Pancreas (tissue), 10 donors: ENCODE results near the gene ZNF831. TPM values are rescaled to one million over a fixed set of nuclear protein-coding genes. Genes with fewer than 3 reads are reported as not detected.

Source experiments
- ATAC-seq, 4 donors: fragments of 200-7000 bp; cut with Tn5 transposase; one replicate each; pipeline versions ENCODE4 v1.8.0 to v1.9.1; 2020; ENCODE audit warnings: mild to moderate bottlenecking in 4 of 4, moderate library complexity in 4 of 4
- DNase-seq, 6 donors: peaks; one replicate each; pipeline ENCODE4 v3.0.0-alpha.2; 2020
- FAIRE-seq: peaks from 2 replicates; lab custom pipeline; 2012; peaks lifted over from hg19 to GRCh38; lab: Jason Lieb, UNC
- H3K27ac ChIP-seq, 4 donors: fragments of 200-600 bp; sonication (generic); 1 replicate in 3 of 4; 2 replicates in 1 of 4; pipeline versions ENCODE4 v1.5.0 to v1.8.0; 2020
- H3K27me3 ChIP-seq, 4 donors: fragments of 200-600 bp; one replicate each; pipeline ENCODE4 v1.8.0; 2021
- H3K36me3 ChIP-seq, 3 donors: fragments of 200-600 bp; sonication (generic) in 1 of 3; one replicate each; pipeline versions ENCODE4 v1.5.0 to v1.8.0; 2020 to 2021
- H3K4me1 ChIP-seq, 3 donors: fragments of 200-600 bp; one replicate each; pipeline ENCODE4 v1.8.0; 2021
- H3K4me3 ChIP-seq, 4 donors: fragments of 200-600 bp; sonication (generic) in 2 of 4; one replicate each; pipeline versions ENCODE4 v1.5.0 to v1.8.0; 2020 to 2021
- H3K9me3 ChIP-seq, 4 donors: fragments of 200-600 bp; one replicate each; pipeline ENCODE4 v1.8.0; 2021
- WGBS, 2 donors: extraction: QIAGEN DNeasy Blood & Tissue Kit; methylation state at CpG; one replicate each; pipeline ENCODE4 v1.1.7; 2013; 5-methylcytosine and 5-hydroxymethylcytosine counted together
- intact Hi-C, 3 donors: fragments of 100-400 bp; cut with DNase I; formaldehyde crosslinking; loops; one replicate each; pipeline versions ENCODE4 v1.11.1 to v1.14.2; 2022
- polyA plus RNA-seq, 2 donors: library from polyadenylated mRNA; stranded (reverse); fragments of 200-250 nt; gene quantifications; one replicate each; pipeline ENCODE4 v1.2.3, GENCODE V29; 2013
- total RNA-seq, 6 donors: library from RNA; stranded (reverse); fragmentation: NEBNext Ultra II Directional in 4 of 6; extraction: Animal tissue kit (Norgen Biotek cat#: 25700) in 4 of 6; gene quantifications; one replicate each; pipeline versions ENCODE4 v1.2.1 to v1.2.4, GENCODE V29; 2021 to 2023
- TF ChIP-seq, protein P1 (sequence below), 4 donors: fragments of 200-600 bp; sonication (generic) in 3 of 4; IDR thresholded peaks; one replicate each; pipeline versions ENCODE4 v1.5.0 to v1.8.0; 2021; ENCODE audit warnings: antibody characterized with exemption in 4 of 4
- donor health status: healthy with polysubstance abuse.
- donor health status: DM: no; HTN: no; CAD: no; lungs with moderate emphysema.
- donor health status: DM: no; HTN: no; CAD: no.
- donor health status: control.
- donor health status: control.
- donor health status: Bipolar disorder and iron deficiency.
- donor health status: DM: yes; HTN: yes; CAD: no.
- donor health status: DM: no; HTN: no; CAD: no.
- donor health status: DM: no; HTN: no; CAD: no.
- donor health status: DM: yes; HTN: yes; CAD: no.

The ZNF831 gene
- total and polyA plus RNA-seq, 8 donors: 0.04 to 0.23 (median 0.16) TPM

DNA sequence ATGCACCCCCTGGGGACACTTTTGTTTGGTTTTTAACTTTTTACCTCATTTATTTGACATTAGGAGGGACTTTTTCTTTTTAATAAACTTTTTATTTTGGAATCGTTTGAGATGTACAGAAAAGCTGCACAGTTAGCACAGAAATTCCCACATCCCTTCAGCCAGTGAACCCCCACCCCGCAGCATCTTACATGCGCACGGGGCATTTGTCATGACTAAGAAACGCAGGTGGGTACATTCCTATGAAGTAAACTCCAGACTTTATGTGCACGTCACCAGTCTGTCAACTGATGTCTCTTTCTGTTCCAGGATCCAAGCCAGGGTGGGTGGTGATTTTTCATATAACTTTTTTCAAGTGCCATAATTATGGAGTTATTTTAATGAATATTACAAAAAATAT, 4.9 kb upstream of the ZNF831 start:
- no peaks in the 10 kb centered on the region for H3K9me3 ChIP-seq
- intact Hi-C loops: no loop called here
- ATAC-seq (no peak), DNase-seq (no peak), FAIRE-seq (no peak)
- no peaks in the 10 kb centered on the region for H3K27me3 ChIP-seq
- H3K27ac ChIP-seq: no peak overlapping the region
- no peaks in the 10 kb centered on the region for H3K4me1 ChIP-seq
- WGBS, 2 donors: 48 to 65% methylated on average over 6 of the region's 6 CpGs
- no peaks in the 10 kb centered on the region for H3K36me3 ChIP-seq
- TF ChIP-seq, protein P1, sequence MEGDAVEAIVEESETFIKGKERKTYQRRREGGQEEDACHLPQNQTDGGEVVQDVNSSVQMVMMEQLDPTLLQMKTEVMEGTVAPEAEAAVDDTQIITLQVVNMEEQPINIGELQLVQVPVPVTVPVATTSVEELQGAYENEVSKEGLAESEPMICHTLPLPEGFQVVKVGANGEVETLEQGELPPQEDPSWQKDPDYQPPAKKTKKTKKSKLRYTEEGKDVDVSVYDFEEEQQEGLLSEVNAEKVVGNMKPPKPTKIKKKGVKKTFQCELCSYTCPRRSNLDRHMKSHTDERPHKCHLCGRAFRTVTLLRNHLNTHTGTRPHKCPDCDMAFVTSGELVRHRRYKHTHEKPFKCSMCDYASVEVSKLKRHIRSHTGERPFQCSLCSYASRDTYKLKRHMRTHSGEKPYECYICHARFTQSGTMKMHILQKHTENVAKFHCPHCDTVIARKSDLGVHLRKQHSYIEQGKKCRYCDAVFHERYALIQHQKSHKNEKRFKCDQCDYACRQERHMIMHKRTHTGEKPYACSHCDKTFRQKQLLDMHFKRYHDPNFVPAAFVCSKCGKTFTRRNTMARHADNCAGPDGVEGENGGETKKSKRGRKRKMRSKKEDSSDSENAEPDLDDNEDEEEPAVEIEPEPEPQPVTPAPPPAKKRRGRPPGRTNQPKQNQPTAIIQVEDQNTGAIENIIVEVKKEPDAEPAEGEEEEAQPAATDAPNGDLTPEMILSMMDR (IDR thresholded peaks at IDR 0.05): no peak
- no peak overlapping the region for H3K4me3 ChIP-seq

DNA sequence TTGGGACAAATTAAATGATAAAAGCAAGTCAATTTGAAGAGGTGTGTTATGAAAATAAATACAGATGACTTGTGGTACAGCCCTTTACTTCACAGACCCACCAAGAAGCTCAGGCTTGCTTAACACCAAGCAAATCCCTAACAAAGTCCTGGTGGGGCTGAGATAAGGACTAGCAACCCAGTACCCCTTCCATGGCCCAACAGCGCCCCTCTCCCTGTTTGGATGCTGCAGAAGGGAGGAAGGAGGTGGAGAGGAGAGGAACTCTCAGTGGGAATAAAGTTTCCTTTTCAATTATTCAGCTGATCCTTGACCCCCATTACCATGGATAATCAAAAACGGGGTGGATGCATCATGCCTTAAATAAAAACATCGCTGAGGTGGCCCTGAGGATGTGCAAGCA, 4.5 kb upstream of the ZNF831 start:
- no peaks in the 10 kb centered on the region for H3K4me1 ChIP-seq
- no peak for ATAC-seq
- FAIRE-seq: no peak
- TF ChIP-seq, protein P1 (IDR thresholded peaks at IDR 0.05): no peak
- H3K36me3 ChIP-seq: no peaks in the 10 kb centered on the region
- no peaks in the 10 kb centered on the region for H3K9me3 ChIP-seq
- no peak overlapping the region for H3K27ac ChIP-seq
- no peak for DNase-seq
- no peaks in the 10 kb centered on the region for H3K27me3 ChIP-seq
- 33 to 46% methylated on average over 3 of the region's 3 CpGs for WGBS, 2 donors
- intact Hi-C loops: no loop called here
- no peak overlapping the region for H3K4me3 ChIP-seq

DNA sequence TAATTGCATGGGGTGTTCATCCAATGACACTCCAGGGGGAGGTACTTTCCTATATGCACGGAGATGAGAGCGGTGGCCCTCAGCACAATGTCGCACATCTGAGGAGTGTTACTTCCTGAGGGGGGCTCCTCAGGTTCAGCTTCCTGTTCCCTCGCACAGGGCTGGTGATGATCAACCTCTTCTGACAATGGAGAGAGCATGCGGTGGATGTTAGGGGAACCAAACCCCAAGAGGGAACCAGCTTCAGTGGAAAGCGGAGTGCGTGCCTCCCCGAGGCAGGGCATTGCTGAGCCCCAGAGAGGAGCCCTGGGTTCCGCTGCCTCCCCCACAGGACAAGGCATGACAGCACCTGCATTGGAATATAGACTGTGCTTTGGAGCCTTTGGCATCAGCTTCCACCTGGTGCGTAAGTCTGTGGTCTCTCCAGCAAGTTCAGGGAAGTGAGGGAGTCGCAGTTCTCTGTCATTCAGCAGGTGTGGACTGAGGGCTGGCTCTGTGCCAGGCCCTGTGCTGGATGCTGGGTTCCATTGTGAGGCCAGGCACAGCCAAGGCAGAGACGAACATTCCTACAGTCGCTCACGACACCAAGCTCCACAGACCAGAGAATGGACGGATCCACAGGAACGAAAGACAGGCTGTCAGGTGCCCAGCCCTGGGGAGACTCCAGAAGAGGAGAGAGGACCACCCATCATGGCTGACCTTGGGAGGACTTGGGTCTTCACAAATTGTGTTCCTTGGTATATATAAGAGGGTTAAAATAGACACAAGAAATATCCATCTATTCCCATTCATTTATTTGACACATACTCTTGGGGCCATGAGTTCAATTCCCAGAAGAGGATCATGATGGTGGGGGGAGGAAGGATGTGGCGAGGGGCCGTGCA, 3.9 kb upstream of the ZNF831 start:
- no peak overlapping the region for H3K27ac ChIP-seq
- ATAC-seq: no peak

DNA sequence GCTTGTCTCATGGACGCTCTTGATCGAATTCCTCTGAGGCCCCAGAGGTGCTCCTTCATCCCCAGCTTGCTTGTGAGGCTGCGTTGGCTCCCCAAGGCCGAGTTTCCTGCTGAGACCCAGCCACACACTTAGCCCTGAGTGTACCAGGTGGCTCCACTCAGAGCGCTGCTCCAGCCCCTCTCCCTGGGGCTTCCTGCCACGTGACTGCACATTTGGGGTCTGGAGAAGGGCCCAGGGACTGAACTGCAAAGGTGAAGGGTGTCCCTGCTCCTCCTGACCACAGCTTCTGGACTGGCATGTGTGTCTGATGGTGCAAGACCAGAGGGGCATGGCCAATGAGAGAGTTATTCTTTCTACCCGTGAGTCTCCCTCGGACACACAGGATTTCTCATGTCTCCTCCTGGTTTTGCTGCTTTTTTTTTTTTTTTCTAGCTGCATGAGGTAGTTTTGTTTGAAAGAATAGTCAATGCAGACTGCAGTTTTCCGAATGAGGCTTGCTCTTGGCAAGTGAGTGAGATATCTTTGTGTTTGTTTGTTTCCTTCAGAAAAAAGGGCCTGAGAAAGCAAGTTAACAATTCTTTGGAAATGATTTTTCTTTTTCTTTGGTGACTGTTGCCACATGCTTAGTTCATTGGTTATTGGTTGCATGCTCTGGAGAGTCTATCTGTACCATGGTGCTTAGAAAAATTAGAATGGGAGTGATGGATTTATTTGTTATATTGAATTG, 3.1 kb upstream of the ZNF831 start:
- no peak for ATAC-seq

More for the DNA sequence above, 3.9 kb upstream of the ZNF831 start:
- TF ChIP-seq, protein P1 (IDR thresholded peaks at IDR 0.05): no peak
- Histone ChIP-seq H3K4me3 (no peak overlapping the region), H3K36me3 (no peaks in the 10 kb centered on the region), H3K27me3 (no peaks in the 10 kb centered on the region), H3K4me1 (no peaks in the 10 kb centered on the region), H3K9me3 (no peaks in the 10 kb centered on the region)
- FAIRE-seq (no peak), DNase-seq (no peak)
- WGBS, 2 donors: 59 to 68% methylated on average over 18 of the region's 18 CpGs
- intact Hi-C loops: no loop called here

More for the DNA sequence above, 3.1 kb upstream of the ZNF831 start:
- FAIRE-seq: no peak
- WGBS, 2 donors: 42 to 48% methylated on average over 9 of the region's 9 CpGs
- DNase-seq: no peak
- Histone ChIP-seq H3K27me3 (no peaks in the 10 kb centered on the region), H3K4me3 (no peak overlapping the region), H3K27ac (no peak overlapping the region), H3K36me3 (no peaks in the 10 kb centered on the region), H3K4me1 (no peaks in the 10 kb centered on the region), H3K9me3 (no peaks in the 10 kb centered on the region)
- intact Hi-C loops: no loop called here
- TF ChIP-seq, protein P1 (IDR thresholded peaks at IDR 0.05): no peak
